MM.1S (cell line): Measurements from ENCODE around the gene PIGP.
"Not testable (repeated sequence)": the region's sequence is repeated elsewhere in the genome, so short reads cannot be mapped to it uniquely, and the experiment has no call there.

Experiments used
- EZH2 ChIP-seq: fragments of 300-600 bp; sonication (generic); optimal IDR thresholded peaks from 2 replicates; pipeline ENCODE3; 2017; ENCODE audit warnings: low read depth, mild to moderate bottlenecking, antibody characterized with exemption, low read length, mixed read lengths
- TF ChIP-seq, protein P1 (sequence below): fragments of 300-600 bp; sonication (generic); IDR thresholded peaks from 2 replicates; pipeline ENCODE4 v1.5.1; 2016; ENCODE audit warnings: antibody characterized with exemption, low read length, mixed read lengths

DNA sequence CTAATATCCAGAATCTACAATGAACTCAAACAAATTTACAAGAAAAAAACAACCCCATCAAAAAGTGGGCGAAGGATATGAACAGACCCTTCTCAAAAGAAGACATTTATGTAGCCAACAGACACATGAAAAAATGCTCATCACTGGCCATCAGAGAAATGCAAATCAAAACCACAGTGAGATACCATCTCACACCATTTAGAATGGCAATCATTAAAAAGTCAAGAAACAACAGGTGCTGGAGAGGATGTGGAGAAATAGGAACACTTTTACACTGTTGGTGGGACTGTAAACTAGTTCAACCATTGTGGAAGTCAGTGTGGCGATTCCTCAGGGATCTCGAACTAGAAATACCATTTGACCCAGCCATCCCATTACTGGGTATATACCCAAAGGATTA, 41.4 kb upstream of the PIGP start:
- TF ChIP-seq, protein P1, sequence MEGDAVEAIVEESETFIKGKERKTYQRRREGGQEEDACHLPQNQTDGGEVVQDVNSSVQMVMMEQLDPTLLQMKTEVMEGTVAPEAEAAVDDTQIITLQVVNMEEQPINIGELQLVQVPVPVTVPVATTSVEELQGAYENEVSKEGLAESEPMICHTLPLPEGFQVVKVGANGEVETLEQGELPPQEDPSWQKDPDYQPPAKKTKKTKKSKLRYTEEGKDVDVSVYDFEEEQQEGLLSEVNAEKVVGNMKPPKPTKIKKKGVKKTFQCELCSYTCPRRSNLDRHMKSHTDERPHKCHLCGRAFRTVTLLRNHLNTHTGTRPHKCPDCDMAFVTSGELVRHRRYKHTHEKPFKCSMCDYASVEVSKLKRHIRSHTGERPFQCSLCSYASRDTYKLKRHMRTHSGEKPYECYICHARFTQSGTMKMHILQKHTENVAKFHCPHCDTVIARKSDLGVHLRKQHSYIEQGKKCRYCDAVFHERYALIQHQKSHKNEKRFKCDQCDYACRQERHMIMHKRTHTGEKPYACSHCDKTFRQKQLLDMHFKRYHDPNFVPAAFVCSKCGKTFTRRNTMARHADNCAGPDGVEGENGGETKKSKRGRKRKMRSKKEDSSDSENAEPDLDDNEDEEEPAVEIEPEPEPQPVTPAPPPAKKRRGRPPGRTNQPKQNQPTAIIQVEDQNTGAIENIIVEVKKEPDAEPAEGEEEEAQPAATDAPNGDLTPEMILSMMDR, result not testable (repeated sequence)
- not testable (repeated sequence) for TF ChIP-seq EZH2
